Fibroblast of lung (primary cell): ENCODE data around the gene IGSF11. TPM values are rescaled to one million over a fixed set of nuclear protein-coding genes. Genes with fewer than 3 reads are reported as not detected.

Experiments used
- DNase-seq, 2 donors: peaks; one replicate each; pipeline versions ENCODE4 v3.0.0 to v3.0.0-alpha.2; 2010; ENCODE audit warnings: low read depth in 2 of 2
- H2AFZ ChIP-seq: 2 replicates; pipeline ENCODE4 v1.5.1; 2012; ENCODE audit warnings: low read length, control low read depth, inconsistent platforms
- H3K27ac ChIP-seq: 2 replicates; pipeline ENCODE4 v1.5.1; 2011; ENCODE audit warnings: low read length, control low read depth; ENCODE audit not compliant: insufficient read depth
- H3K27me3 ChIP-seq: 2 replicates; pipeline ENCODE4 v1.5.1; 2011; ENCODE audit warnings: mild to moderate bottlenecking, low read length; ENCODE audit not compliant: control insufficient read depth, insufficient read depth
- H3K36me3 ChIP-seq: 2 replicates; pipeline ENCODE4 v1.5.1; 2011; ENCODE audit warnings: low read length; ENCODE audit not compliant: control insufficient read depth, insufficient read depth
- H3K4me1 ChIP-seq: 2 replicates; pipeline ENCODE4 v1.5.1; 2011; ENCODE audit warnings: low read length; ENCODE audit not compliant: control insufficient read depth, insufficient read depth; ENCODE audit errors: extremely low read depth
- H3K4me2 ChIP-seq: 2 replicates; pipeline ENCODE4 v1.5.1; 2011; ENCODE audit warnings: low read length, control low read depth; ENCODE audit not compliant: insufficient read depth; ENCODE audit errors: extremely low read depth
- H3K4me3 ChIP-seq, 4 experiments: fragments of 200-600 bp in 1 of 4; sonication (generic) in 1 of 4; replicated peaks in 1 of 4; 2 replicates each; pipeline ENCODE4 v1.5.1; 2011 to 2016; ENCODE audit warnings: low read length in 4 of 4, low read depth in 3 of 4, mild to moderate bottlenecking in 3 of 4, control low read depth in 2 of 4, inconsistent platforms in 1 of 4, mixed read lengths in 1 of 4; ENCODE audit not compliant: insufficient read depth in 1 of 4; ENCODE audit errors: control extremely low read depth in 1 of 4
- H3K79me2 ChIP-seq: 2 replicates; pipeline ENCODE4 v1.5.1; 2012; ENCODE audit warnings: mild to moderate bottlenecking, low read length, inconsistent platforms; ENCODE audit not compliant: control insufficient read depth, insufficient read depth
- H3K9ac ChIP-seq: 2 replicates; pipeline ENCODE4 v1.5.1; 2011; ENCODE audit warnings: mild to moderate bottlenecking, low read length, control low read depth; ENCODE audit not compliant: insufficient read depth
- H3K9me3 ChIP-seq: 2 replicates; pipeline ENCODE4 v1.5.1; 2012; ENCODE audit warnings: low read depth, low read length; ENCODE audit not compliant: control insufficient read depth, insufficient read depth
- H4K20me1 ChIP-seq: 2 replicates; pipeline ENCODE4 v1.5.1; 2011; ENCODE audit warnings: low read length; ENCODE audit not compliant: control insufficient read depth, insufficient read depth; ENCODE audit errors: extremely low read depth
- CTCF ChIP-seq, 2 donors: IDR thresholded peaks in 1 of 2; conservative IDR thresholded peaks in 1 of 2; 1 replicate in 1 of 2; 2 replicates in 1 of 2; pipeline ENCODE4 v1.5.1; 2011 to 2012; ENCODE audit warnings: low read length in 2 of 2, control low read depth in 1 of 2, inconsistent platforms in 1 of 2, low read depth in 1 of 2, mild to moderate bottlenecking in 1 of 2
- EZH2 ChIP-seq: IDR thresholded peaks from 2 replicates; pipeline ENCODE4 v1.5.1; 2012; ENCODE audit warnings: low read length, control low read depth, mild to moderate bottlenecking; ENCODE audit errors: missing control alignments
- polyA plus RNA-seq, 2 donors: library from polyadenylated mRNA; depleted of rRNA in 1 of 2; stranded (reverse) in 1 of 2; unstranded in 1 of 2; fragments of >200 nt; gene quantifications; 2 replicates each; pipeline ENCODE4 v1.2.1, GENCODE V29; 2011 to 2012; ENCODE audit warnings: missing spikeins in 1 of 2
- total RNA-seq: library from RNA; depleted of rRNA; stranded (reverse); fragments of >200 nt; gene quantifications from 2 replicates; pipeline ENCODE4 v1.2.1, GENCODE V29; 2014

IGSF11 gene
- total and polyA plus RNA-seq, 2 donors (not counting 1 experiment from before 2014, with no cell fraction given), result under 0.01 TPM; not detected in 1

- Histone ChIP-seq H3K36me3 (no peaks in the 10 kb centered on the region), H2AFZ (no peak overlapping the region), H3K9me3 (no peaks in the 10 kb centered on the region), H3K9ac (no peak overlapping the region), H3K27me3 (no peaks in the 10 kb centered on the region), H3K27ac (no peak overlapping the region), H3K79me2 (no peaks in the 10 kb centered on the region), H3K4me3 (no peak overlapping the region), H3K4me1 (no peaks in the 10 kb centered on the region), H4K20me1 (no peaks in the 10 kb centered on the region), H3K4me2 (no peak overlapping the region)
- TF ChIP-seq CTCF (conservative IDR thresholded peaks at IDR 0.05 in 1 of 2, IDR thresholded peaks at IDR 0.05 in 1 of 2; ENCODE audit: low read depth in 1 of 2, low read length in 2 of 2) (no peak), EZH2 (no peak)
- no peak for DNase-seq
Observed at GRCh38 chr3:118974356-118975097, 60.1 kb downstream of the IGSF11 start.

- TF ChIP-seq EZH2 (no peak), CTCF (conservative IDR thresholded peaks at IDR 0.05 in 1 of 2, IDR thresholded peaks at IDR 0.05 in 1 of 2; ENCODE audit: low read depth in 1 of 2, low read length in 2 of 2) (no peak)
- no peak for DNase-seq
- Histone ChIP-seq H3K4me2 (no peak overlapping the region), H3K27ac (no peak overlapping the region), H3K27me3 (no peaks in the 10 kb centered on the region), H3K9ac (no peak overlapping the region), H4K20me1 (no peaks in the 10 kb centered on the region), H3K4me3 (no peak overlapping the region), H3K4me1 (no peaks in the 10 kb centered on the region), H3K79me2 (no peaks in the 10 kb centered on the region), H3K36me3 (no peaks in the 10 kb centered on the region), H3K9me3 (no peaks in the 10 kb centered on the region), H2AFZ (no peak overlapping the region)
Observed at GRCh38 chr3:118973050-118973449, 61.6 kb downstream of the IGSF11 start.

GRCh38 chr3:118970819-118971218 lies 63.8 kb downstream of the IGSF11 start:
- Histone ChIP-seq H3K9ac (no peak overlapping the region), H2AFZ (no peak overlapping the region), H3K36me3 (no peaks in the 10 kb centered on the region), H3K27ac (no peak overlapping the region), H3K4me1 (no peaks in the 10 kb centered on the region), H3K9me3 (no peaks in the 10 kb centered on the region), H3K79me2 (no peaks in the 10 kb centered on the region), H3K27me3 (no peaks in the 10 kb centered on the region), H3K4me3 (no peak overlapping the region), H4K20me1 (no peaks in the 10 kb centered on the region), H3K4me2 (no peak overlapping the region)
- TF ChIP-seq CTCF (conservative IDR thresholded peaks at IDR 0.05 in 1 of 2, IDR thresholded peaks at IDR 0.05 in 1 of 2; ENCODE audit: low read depth in 1 of 2, low read length in 2 of 2) (no peak), EZH2 (no peak)
- DNase-seq, result no peak
